HG02571 (cell line): ENCODE data around the gene ZSCAN31.
"Not testable (repeated sequence)": the region's sequence is repeated elsewhere in the genome, so short reads cannot be mapped to it uniquely, and the experiment has no call there.

Source experiments
- ATAC-seq: cut with Tn5 transposase; IDR thresholded peaks from one replicate; pipeline ENCODE4 v1.9.1; 2021; ENCODE audit warnings: mild to moderate bottlenecking, moderate library complexity; ENCODE audit not compliant: unreplicated experiment

ZSCAN31 gene

DNA sequence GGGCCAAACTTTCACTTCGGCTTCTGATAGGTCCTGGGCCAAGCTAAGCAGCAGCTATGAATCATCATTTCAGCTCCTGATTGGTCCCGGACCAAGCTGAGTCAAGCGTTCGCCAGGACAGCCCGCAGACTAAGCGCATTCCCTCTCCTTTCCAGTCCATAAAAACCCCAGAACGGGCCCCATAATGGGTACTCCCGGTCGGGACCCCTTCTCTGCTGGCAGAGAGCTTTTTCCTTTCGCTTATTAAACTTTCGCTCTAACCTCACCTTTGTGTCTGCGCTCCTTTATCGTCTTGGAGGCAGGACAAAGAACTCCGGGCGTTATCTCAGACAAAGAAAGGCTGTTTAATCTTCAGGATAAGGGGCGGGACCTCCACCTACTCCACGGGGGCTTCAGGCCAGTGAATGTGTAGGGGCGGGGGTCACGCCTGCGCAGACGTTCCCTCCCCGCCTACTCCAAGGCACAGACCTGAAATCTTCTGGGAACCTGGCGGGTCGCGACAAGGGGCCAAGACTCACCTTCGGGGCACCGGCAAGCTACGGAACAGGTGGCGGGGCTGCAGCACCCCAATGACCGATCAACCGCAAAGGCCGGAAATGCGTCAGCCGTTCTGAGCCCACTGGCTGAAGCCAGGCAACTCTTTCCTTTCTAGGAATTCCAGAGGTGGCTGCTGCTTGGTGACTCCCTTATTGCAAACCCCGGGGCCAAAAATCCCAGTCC, at the start of gene ZSCAN31:
Gene ZSCAN31 (minus strand): TSS at position 585 of the 720 bp plus-strand sequence. CDS start 6,465 bp downstream, outside the sequence.
- ATAC-seq = peak; percentile 90

DNA sequence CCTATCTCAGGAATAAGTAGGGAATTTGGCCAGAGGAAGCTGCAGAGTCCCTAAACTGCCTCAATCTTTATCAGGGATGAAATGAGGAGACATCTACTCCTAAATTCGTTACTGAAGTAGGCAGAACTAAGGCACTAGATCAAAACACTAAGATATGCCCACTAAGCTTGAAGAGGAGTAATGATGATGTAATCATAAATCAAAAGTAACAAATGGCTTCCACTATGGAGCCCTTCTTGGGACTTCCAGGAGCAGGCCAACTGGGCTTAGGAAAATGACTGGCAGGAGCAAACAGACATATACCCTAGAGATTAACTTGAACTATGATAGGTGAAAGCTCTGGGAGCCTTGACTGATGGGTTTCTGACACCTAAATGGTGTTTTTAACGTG, 48.2 kb upstream of the ZSCAN31 start:
- no peak for ATAC-seq

DNA sequence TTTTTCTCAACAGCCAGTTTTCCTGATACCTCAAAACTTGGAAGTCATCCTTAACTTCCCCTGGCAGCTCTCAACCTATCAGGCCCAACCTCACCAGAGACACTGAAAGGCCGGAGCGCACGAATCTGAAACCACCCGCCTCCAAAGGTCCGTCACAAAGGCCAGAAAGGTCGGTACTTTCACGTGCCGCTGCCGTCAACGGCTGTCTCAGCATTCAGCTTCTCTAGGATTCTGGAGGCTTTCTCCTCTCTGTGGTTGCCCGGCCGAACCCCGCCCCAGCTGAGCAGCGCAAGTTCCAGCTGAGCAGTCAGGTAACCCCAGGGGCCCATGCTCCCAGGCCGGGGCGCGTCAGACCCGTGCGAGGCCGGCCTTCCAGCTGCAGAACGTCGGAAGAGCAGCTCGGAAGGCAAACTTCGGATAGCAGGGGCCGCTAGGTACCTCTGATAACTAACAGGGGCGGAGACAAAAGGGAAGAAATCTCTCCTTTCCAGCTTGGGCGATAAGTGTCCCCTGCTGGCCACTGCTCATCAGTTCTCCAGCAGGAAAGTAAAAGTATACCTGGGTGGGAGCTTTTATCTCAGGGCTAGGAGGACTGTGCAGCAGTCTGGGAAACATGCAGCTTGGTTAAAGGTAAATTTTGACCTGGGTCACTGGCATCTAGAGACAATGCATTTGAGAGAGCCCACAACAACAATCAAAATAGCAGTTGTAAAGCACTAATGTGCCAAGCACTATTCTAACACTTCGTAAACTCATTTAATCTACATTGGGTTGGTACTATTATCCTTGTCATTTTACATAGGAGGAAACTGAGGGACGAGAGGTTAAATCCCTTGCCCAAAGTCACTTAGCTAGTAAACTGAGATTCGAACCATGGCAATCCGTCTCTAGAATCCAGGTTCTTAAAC, 47.5 kb upstream of the ZSCAN31 start:
- ATAC-seq = peak; percentile 96

DNA sequence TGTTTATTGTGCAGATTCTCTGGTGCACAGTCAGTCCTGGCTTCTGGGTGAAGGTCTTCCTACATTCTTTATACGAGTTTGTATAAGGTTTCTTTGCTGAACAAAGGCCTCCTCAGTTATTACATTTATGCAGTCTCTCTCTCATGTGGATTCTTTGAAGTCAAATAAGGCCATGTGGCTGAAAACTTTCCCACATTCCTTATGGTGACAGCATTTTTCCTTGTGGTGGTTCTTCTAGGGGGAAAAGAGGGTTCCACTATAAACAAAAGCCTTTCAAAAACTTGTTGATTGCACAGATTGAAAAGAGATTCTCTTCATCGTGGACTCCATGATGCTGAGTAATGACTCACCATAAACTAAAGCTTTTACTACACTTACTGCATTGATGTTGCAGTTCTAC, 44.4 kb upstream of the ZSCAN31 start:
- no peak for ATAC-seq

DNA sequence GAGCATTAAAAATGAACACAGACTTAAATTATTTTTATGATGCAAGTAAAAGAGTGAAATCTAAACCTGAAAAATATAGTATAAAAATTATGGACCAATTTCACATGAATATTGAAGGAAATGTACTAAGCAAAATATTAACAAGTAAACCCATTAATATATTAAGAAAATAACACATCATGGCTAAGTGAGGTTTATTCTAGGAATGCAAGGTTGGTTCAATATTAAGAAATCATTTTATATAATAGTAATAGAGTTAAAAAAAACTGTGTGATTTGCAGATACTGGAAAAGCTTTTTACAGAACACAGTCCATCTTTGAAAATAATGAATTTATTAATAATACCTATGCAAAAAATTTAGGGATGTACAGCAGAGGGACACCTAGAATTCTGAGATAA, 42.7 kb upstream of the ZSCAN31 start:
- ATAC-seq = no peak

DNA sequence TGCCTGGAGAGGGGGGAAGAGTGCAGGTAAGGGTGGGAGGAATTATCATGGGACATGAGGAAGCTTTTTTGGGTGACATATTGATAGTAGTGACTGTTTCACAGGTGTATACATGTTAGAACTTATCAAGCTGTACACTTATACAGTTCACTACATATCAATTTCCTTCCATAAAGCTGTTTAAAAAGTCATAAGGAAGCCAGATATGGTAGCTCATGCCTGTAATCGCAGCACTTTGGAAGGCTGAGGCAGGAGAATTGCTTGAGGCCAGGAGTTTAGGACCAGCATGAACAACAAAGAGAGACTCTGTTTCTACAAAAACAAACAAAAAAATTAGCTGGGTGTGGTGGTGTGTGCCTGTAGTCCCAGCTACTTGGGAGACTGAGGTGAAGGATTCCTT, 41.9 kb upstream of the ZSCAN31 start:
- ATAC-seq = no peak

DNA sequence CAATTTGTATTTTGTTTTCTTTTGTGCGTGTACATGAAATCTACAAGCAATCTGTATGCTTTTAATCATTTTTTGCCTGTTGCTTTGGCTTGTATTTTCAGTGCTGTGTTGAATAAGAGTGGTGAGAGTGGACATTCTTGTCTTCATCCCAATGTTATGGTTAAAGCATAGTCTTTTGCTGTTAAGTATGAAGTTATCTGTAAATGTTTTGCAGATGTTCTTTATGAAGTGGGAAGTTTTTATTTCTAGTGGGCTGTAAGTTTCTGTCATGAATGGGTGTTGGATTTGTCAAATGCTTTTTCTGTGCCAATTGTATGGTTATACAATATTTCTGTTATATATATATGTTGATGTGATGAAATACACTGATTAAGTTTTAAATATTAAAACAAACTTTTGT, 38.0 kb upstream of the ZSCAN31 start:
- ATAC-seq = no peak

DNA sequence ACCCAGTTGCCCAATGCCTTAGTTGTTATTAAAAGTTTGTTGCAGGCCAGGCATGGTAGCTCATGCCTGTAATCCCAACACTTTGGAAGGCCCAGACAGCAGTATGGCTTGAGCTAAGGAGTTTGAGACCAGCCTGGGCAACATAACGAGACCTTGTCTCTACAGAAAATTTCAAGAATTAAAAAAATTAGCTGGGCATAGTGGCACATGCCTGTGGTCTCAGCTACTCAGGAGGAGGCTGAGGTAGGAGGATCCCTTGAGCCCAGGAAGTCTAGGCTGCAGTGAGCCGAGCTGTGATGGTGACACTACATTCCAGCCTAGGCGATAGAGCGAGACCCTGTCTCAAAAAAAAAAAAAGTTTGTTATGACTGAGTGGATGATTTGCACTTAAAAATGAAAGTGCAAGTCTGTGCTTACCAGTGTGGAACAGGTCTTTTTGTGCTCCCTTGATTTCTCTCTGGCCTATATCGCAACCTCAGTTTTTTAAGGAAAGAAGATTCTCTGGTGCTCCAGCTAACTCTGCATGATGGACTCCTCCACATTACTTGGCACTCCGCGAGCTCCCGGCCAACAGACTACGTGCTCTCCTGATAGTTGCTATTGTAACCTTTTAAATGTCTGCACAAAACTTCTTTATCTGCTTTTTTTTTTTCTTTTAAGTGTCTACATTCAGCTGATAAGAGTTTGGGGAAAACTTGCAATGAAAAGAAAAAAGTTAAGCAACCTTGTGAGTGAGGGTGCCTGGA, 35.9 kb upstream of the ZSCAN31 start:
- ATAC-seq = no peak

DNA sequence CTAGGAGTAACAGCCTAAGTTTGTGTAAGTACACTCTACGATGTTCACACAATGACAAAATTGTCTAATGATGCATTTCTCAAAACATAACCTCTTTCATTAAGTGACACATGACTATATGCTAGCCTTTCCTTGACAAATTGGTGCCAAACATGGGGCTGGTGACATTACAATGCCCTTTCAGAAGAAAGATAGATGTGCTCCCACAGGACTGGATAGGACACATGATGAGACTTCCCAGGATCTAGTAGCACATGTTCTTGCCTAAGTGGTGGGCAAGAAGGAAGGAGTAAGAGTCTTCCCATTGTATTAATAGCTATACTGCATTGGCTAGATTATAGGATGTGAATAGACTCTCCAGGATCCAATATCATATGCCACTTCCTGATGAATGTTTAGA, 35.3 kb upstream of the ZSCAN31 start:
- ATAC-seq = no peak

DNA sequence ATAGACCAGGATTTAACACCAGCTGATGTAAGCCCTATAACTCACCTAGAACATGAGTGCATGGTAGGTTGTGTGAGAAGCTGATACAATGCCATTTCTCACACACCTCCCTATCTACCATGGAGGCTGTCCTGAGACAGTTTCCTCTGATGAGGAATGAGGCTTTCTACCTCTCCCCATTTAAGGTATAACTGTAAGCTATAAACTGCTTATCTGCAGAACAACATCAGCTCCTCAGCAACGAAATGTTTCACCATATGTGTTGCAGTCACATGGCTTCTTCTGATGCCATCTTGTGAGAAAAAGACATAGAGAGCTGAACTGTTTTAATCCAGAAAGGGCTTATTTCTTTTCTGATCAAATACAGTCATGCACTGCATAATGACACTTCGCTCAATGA, 34.5 kb upstream of the ZSCAN31 start:
- no peak for ATAC-seq

DNA sequence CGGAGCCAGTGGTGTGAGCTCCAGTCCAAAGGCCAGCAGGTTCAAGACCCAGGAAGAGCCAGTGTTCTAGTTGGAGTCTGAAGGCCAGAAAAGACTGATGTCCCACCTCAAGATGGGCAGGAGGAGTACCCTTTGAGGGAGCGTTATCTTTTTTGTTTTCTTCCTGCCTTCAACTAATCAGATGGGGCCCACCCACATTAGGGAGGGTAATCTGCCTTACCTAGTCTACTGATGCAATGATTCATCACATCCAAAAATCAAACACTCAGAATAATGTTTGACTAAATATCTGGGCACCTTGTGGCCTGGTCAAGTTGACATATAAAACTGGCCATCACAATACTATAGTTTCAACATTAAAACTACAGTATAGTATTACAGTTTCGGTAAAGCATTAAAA, 33.5 kb upstream of the ZSCAN31 start:
- ATAC-seq = no peak

DNA sequence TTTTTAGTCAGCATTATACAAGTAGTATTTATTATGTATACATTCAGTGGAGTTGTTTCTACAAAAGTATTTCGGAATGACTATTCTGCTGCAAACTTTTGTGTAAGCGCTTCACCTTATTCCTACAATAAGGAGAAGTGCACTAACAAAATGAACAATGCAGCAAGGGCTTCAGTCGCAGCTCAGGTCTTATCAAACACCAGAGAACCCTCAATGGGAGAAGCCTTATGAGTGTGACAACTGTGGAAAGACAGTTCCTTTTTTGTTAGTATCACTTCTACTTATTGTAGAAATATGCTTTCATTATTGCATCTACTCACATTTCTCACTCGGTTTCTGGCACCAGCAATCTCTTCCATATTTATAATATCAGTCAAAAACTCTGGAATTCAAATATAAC, 32.6 kb upstream of the ZSCAN31 start:
- no peak for ATAC-seq

DNA sequence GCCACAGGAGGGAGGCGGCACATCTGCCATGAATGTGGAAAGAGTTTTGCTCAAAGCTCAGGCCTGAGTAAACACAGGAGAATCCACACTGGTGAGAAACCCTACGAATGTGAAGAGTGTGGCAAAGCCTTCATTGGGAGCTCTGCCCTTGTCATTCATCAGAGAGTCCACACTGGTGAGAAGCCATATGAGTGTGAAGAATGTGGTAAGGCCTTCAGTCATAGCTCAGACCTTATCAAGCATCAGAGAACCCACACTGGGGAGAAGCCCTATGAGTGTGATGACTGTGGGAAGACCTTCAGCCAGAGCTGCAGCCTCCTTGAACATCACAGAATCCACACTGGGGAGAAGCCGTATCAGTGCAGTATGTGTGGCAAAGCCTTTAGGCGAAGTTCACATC, 29.6 kb upstream of the ZSCAN31 start:
- not testable (repeated sequence) for ATAC-seq

DNA sequence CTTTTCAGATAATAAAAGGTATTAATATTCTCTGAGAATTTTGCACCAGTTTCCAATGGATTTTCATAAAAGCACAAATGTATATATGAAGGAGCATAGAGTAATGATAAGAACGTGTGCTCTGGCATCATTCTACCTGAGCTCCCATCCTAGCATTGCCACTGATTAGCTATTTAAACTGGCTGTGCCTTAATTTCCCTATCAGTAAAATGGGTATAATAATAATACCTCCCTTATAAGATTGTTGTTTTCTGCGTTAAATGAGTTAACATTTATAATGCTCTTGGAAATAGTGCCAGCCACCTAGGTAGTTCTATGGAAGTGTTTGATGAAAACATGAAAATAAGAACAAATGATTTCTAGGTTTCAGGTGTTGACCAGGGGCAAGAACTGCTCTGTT, 25.0 kb upstream of the ZSCAN31 start:
- no peak for ATAC-seq

DNA sequence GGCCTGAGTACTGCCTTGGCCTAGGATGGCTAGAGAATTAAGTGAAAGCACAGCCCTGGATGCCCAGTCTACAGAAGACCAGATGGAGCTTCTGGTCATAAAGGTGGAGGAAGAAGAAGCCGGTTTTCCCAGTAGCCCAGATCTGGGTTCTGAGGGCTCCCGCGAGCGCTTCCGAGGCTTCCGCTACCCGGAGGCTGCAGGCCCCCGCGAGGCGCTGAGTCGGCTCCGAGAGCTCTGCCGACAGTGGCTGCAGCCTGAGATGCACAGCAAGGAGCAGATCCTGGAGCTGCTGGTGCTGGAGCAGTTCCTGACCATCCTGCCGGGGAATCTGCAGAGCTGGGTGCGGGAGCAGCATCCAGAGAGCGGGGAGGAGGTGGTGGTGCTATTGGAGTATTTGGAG, 23.6 kb upstream of the ZSCAN31 start:
- not testable (repeated sequence) for ATAC-seq

DNA sequence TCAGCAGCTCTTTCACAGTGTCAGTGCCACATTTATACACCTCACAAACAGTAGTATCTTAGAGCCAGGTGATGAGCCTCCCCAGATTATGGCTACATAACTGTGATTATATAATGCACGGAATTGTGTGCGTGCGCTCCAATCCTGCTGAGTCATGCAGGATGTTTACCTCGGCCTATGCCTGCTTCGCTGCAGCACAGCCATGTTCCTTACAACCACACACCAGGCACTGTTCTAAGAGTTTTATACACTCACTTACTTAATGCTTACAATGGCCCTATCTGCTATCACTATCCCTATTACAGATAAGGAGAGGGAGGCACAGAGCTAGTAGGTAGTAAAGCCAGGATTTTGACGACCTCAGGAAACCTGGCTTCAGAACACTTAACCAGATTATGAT, 21.1 kb upstream of the ZSCAN31 start:
- ATAC-seq = no peak

DNA sequence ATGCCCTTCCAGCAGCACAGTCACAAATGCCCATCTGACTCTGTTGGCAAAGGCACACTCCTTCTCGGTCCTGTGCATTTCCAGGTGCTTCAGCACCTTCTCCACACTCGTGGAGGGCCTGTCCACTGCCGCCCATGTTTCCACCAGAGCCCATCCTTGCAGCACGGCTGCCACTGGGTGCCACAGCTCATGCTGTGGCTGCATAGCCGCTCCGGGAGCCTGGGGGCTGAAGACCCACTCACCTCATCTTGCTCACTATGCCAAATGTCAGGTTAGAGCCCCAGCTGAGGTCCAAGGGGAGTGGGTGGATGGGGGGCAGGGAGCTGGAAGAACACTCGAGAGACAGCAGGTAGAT, 20.7 kb upstream of the ZSCAN31 start:
- ATAC-seq = no peak

DNA sequence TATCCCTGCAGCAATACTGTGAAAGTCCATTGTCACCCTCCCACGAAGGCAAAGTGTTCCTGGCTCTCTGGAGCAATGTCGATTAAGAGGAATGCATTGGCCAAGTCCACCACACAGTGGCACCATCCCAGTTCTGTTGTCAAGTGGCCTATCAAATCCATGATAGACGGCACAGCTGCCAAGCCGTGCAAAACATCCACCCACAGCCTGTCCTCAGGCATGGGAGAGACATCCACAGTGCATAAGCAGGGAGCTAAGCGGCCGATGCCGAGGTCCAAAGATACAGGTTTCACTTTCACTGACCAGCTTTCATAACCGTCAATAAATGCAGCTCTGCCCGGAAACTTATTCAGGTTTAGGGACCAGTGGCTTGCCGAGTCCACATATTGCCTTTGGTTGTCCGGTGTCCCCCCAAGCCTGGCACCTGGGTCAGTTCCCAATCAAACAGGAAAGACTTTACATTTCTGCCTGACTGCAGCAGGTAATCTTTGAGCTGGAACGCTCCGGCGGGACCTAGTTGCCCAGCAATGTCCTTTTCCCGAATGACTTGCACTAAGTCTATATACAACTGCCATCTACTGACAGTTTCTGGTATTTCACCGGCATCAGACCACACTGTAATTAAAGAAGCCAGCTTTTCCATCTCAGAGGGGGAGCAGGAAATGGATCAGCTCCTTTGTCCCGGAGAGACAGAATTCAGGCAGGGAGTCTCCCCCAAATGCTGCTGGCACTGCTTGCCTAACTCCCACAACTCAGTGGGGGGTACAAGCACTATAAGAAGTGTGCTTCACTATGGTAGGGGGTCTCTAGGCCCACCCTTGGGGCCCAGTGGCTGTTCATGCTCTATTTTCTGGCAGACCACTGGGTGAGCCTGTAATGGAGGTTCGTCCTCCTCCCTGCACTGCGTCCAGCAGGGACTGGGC, 20.1 kb upstream of the ZSCAN31 start:
- ATAC-seq = peak; percentile 80

DNA sequence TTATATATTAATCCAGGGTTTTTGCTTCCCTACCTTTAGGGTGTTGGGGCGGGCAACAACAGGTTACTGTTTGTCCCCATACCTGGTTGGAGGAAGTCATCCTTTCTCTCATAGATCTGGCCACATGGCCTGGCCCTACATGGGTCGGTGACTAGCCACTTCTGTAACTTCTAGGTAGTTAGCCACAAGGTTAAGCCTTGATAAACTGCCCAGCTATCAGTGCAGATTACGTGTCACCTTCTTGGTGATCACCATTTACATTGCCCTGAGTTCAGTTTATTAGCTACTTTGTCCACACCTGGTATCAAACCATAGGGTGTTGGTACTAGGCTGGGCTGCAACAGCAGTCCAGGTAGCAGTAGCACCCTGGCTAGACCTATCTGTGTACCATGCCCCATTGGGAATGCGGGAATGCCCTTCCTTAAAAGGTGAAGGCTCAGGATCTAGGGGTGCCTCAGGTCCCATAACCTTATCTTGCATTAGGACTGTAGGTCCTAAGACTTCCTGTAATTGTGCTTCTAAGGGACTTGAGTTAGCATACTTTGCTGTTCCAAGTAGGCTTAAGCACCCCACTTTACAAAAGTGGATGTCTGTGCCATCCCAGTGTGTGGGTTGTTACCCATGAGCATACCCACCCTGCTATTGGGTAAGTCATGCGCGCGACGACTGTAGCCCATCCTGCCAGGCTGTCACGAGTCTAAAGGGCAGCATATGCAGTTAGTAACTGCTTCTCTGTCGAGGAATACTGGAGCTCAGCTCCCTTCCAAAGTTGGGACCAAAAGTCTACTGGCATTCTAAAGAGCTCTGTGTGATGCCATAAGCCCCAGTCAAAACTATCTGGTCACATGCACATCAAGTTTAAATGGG, 19.0 kb upstream of the ZSCAN31 start:
- no peak for ATAC-seq
